ENCODE measurements around the gene TUBB4B. TPM values are rescaled to one million over a fixed set of nuclear protein-coding genes. Genes with fewer than 3 reads are reported as not detected.

The TUBB4B gene
- total and polyA plus RNA-seq, 10 donors, result 55.1 to 137 (median 103) TPM

DNA sequence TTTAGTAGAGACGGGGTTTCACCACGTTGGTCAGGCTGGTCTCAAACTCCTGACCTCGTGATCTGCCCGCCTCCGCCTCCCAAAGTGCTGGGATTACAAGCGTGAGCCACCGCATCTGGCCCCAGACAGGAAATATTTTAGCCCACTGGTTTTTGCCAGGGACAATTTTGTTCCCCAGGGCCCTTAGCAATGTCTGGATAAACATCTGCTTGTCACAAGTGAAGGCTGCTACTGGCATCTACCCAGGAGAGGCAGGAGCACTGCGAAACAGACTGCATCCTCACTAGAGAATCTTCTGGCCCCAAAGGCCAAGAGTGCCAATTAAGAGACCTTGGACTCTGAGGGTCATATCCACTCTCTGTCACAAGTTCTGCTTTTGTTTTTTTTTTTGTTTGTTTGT is 38.1 kb upstream of the TUBB4B start:
- TF ChIP-seq POLR2A (IDR thresholded peaks at IDR 0.05) (no peak), POLR2AphosphoS5 (IDR thresholded peaks at IDR 0.05) (no peak)
- TF ChIP-seq, protein P1, sequence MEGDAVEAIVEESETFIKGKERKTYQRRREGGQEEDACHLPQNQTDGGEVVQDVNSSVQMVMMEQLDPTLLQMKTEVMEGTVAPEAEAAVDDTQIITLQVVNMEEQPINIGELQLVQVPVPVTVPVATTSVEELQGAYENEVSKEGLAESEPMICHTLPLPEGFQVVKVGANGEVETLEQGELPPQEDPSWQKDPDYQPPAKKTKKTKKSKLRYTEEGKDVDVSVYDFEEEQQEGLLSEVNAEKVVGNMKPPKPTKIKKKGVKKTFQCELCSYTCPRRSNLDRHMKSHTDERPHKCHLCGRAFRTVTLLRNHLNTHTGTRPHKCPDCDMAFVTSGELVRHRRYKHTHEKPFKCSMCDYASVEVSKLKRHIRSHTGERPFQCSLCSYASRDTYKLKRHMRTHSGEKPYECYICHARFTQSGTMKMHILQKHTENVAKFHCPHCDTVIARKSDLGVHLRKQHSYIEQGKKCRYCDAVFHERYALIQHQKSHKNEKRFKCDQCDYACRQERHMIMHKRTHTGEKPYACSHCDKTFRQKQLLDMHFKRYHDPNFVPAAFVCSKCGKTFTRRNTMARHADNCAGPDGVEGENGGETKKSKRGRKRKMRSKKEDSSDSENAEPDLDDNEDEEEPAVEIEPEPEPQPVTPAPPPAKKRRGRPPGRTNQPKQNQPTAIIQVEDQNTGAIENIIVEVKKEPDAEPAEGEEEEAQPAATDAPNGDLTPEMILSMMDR (IDR thresholded peaks at IDR 0.05 in 8 of 11, conservative IDR thresholded peaks at IDR 0.05 in 3 of 11), result no peak
- H3K4me1 ChIP-seq, result peaks cover 44 to 88% (median 81%) of the 10 kb centered on the region in 6 donors
- no peak for DNase-seq
- H3K4me3 ChIP-seq, result no peak overlapping the region
- peaks cover 0 to 9% (median 0%) of the 10 kb centered on the region in 7 donors for H3K27me3 ChIP-seq (replicated peaks in 1 of 7)
- no peak overlapping the region for H3K27ac ChIP-seq
- intact Hi-C loops (cut with DNase I; ENCODE audit: low total_unique reads), result no loop called here
- WGBS, 5 donors, result 76 to 85% (median 84%) methylated on average over 8 of the region's 8 CpGs
- no peaks in the 10 kb centered on the region for H3K9me3 ChIP-seq
- H3K36me3 ChIP-seq, result peaks cover 0 to 10% (median 0%) of the 10 kb centered on the region in 6 donors

DNA sequence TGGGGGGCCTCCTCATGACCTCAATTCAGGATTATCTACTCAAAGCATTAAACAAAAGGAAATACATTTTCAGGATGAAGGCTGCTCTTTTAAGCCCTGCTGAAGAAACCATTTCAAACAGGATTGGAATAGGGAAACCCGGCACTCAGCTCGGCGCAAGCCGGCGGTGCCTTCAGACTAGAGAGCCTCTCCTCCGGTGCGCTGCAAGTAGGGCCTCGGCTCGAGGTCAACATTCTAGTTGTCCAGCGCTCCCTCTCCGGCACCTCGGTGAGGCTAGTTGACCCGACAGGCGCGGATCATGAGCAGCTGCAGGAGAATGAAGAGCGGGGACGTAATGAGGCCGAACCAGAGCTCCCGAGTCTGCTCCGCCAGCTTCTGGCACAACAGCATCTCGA is 36.4 kb upstream of the TUBB4B start:
- 18 to 45% (median 21%) methylated on average over 9 to 21 of the region's 21 CpGs for WGBS, 5 donors
- peak overlapping the region; percentile 79 to 99 (median 97) for H3K4me3 ChIP-seq
- H3K27ac ChIP-seq, result peak overlapping the region; percentile 77 to 94 (median 88)
- H3K27me3 ChIP-seq (replicated peaks in 1 of 7), result peaks cover 0 to 1% (median 0%) of the 10 kb centered on the region in 7 donors
- peaks cover 36 to 71% (median 64%) of the 10 kb centered on the region in 6 donors for H3K4me1 ChIP-seq
- H3K9me3 ChIP-seq, result no peaks in the 10 kb centered on the region
- TF ChIP-seq POLR2AphosphoS5 (IDR thresholded peaks at IDR 0.05) (no peak), POLR2A (IDR thresholded peaks at IDR 0.05) (no peak)
- TF ChIP-seq, protein P1 (IDR thresholded peaks at IDR 0.05 in 8 of 11, conservative IDR thresholded peaks at IDR 0.05 in 3 of 11), result no peak
- intact Hi-C loops (cut with DNase I; ENCODE audit: low total_unique reads), result loop anchor here (2.0 kb wide), 1 partner anchor 18 kb away; the partner anchor contains the start of gene RNF208
- peaks cover 0 to 27% (median under 1%) of the 10 kb centered on the region in 6 donors for H3K36me3 ChIP-seq
- no peak for DNase-seq

DNA sequence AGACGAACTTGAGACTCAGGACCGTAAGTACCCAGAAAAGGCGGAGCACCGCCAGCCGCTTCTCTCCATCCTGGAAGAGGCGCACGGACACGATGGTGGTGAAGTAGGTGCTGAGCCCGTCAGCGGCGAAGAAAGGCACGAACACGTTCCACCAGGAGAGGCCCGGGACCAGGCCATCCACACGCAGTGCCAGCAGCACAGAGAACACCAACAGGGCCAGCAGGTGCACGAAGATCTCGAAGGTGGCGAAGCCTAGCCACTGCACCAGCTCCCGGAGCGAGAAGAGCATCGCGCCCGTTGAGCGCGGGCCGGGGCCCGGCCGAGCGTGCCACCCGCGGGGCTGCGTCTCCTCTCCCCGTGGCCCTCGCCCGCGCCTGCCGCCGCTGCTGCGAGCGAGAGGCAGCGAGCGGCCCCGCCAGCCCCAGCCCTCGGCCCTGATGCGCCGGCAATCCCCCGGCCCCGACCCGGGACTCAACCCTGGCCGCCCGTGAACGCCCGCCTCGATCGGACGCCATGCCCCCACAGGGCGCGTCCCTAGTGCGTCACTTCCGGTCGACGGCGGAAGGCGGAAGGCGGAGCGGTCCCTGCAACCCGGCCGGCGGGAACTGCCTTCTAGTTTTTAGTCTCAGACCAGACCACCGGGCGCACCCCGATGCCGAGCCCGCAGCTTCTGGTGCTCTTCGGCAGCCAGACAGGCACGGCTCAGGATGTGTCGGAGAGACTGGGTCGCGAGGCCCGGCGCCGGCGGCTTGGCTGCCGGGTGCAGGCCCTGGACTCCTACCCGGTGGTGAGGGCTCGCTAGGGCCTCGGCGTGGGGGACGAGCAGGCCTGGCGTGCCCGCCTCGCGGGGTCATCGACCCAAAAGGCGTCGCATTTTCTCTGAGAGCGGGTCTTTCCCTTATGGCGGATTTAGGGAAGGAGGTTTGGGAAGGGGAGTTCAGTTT is 35.7 kb upstream of the TUBB4B start, which contains the start of the genes NDOR1 and TMEM203:
Gene NDOR1 (plus strand): TSS at position 575 of the 944 bp plus-strand sequence. CDS start 78 bp downstream, at position 653.
Gene TMEM203 (minus strand): TSS at position 523 of the 944 bp plus-strand sequence. CDS start 234 bp downstream, at position 289.
- intact Hi-C loops (cut with DNase I; ENCODE audit: low total_unique reads), result loop anchor here (2.0 kb wide), 1 partner anchor 17 kb away; the partner anchor contains the start of gene RNF208
- Histone ChIP-seq H3K27me3 (replicated peaks in 1 of 7) (no peaks in the 10 kb centered on the region), H3K4me3 (peak within 1 kb of the TSS; percentile 79 to 99 (median 97)), H3K9me3 (no peaks in the 10 kb centered on the region), H3K27ac (peak within 1 kb of the TSS; percentile 77 to 94 (median 88)), H3K36me3 (peaks cover 0 to 33% (median 7%) of the 10 kb centered on the region in 6 donors), H3K4me1 (peaks cover 36 to 69% (median 62%) of the 10 kb centered on the region in 6 donors)
- 0 to 1% (median 1%) methylated on average over 56 to 98 of the region's 98 CpGs for WGBS, 5 donors
- peak; percentile 98 for DNase-seq
- TF ChIP-seq, protein P1 (IDR thresholded peaks at IDR 0.05 in 8 of 11, conservative IDR thresholded peaks at IDR 0.05 in 3 of 11), result no peak
- TF ChIP-seq POLR2A (IDR thresholded peaks at IDR 0.05) (peak in 1 of 3 donors; percentile 53), POLR2AphosphoS5 (IDR thresholded peaks at IDR 0.05) (peak; percentile 98)
